SW 1271 (cell line): ENCODE measurements around the gene PEX6.
"Not testable (repeated sequence)": the region's sequence is repeated elsewhere in the genome, so short reads cannot be mapped to it uniquely, and the experiment has no call there.

Experiments used
- DNase-seq, 2 experiments: peaks; one replicate each; lab custom pipeline; 2025; lab: John Stamatoyannopoulos, UW

PEX6 gene

GRCh38 chr6:43001843-43002242 lies 22.9 kb upstream of the PEX6 start:
- DNase-seq: no peak

DNA sequence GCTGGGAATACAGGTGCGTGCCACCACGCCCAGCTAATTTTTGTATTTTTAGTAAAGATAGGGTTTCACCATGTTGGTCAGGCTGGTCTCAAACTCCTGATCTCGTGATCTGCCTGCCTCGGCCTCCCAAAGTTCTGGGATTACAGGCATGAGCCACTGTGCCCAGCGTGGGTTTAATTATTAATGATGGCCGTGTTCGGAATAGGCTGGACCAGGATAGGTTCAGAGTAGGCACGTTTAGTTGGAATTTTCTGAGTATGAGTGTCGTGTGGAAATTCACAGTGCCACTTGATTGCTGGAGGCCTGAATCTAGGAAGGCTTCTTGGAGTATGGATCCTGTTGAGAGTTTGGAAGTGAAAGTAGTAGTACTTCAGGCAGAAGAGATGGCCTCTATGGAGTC lies 19.2 kb upstream of the PEX6 start:
- DNase-seq: not testable (repeated sequence)

DNA sequence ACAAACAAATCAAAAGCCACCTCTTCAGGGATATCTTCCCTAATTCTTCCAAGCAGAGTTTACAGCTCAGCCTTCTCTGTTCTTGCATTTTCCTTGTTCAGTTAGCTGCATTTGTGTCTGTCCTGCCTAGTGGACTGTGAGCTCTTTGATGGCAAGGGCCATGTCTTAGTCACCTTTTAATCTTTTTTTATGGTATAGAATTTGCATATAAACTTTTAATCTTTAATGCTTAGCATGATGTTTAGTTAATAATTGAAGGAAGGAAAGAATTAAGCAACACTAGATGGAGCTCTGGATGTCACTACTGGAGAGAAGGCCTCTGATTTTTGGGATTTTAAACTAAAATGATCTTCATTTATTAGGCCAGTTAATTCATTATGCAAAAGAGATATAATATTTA lies 17.5 kb upstream of the PEX6 start:
- peak in 1 of 2 experiments; percentile 17 for DNase-seq

- DNase-seq: no peak
Measured at GRCh38 chr6:42993445-42993844, 14.5 kb upstream of the PEX6 start.

DNA sequence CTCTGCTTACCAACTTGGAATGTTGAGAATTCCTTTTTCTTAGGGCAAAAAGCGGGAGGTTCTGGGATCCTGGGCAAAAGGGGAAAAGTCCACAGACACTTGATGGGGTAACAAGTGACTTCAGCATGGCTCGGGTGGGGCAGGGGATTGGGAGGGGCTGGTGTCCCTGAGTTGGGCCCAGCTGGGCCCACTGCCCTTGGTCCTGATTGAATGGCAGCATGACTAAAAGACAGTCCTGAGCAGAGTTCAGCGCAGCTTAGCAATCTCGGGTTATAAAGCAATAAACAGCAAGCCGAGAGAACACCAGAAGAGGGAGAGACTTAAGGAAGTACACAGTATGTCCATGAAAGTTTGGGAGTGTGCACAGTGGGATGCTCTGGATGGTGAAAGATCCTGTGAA lies 10.9 kb upstream of the PEX6 start:
- no peak for DNase-seq

DNA sequence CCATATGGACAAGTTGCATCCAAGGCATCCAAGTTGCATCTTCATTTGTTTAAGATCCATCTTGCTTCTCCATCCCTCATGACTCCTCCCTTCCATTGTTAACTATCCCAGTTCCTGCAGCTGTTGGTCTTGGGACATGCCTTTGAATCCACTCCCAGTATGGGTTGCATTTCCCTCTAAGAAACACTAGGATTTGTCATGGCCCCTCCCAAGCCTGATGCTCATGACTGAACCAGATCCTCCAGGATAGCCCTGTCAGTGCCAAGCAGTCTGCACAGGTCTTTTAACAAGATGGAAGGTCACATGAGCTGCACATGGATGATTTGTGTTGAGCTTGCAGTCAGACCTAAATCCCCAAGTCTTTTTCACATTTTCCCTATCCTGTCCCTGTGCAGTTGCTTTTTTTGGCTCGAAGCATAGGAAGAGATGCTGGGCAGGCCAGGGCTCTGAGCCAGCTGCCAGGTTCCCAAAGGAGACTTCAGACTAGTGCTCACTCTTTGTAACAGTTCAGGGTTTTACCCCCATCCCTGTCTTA lies 9.6 kb upstream of the PEX6 start:
- DNase-seq: no peak

GRCh38 chr6:42987533-42988451 lies 8.8 kb upstream of the PEX6 start:
- no peak for DNase-seq

GRCh38 chr6:42984924-42985475 lies 6.0 kb upstream of the PEX6 start:
- no peak for DNase-seq

DNA sequence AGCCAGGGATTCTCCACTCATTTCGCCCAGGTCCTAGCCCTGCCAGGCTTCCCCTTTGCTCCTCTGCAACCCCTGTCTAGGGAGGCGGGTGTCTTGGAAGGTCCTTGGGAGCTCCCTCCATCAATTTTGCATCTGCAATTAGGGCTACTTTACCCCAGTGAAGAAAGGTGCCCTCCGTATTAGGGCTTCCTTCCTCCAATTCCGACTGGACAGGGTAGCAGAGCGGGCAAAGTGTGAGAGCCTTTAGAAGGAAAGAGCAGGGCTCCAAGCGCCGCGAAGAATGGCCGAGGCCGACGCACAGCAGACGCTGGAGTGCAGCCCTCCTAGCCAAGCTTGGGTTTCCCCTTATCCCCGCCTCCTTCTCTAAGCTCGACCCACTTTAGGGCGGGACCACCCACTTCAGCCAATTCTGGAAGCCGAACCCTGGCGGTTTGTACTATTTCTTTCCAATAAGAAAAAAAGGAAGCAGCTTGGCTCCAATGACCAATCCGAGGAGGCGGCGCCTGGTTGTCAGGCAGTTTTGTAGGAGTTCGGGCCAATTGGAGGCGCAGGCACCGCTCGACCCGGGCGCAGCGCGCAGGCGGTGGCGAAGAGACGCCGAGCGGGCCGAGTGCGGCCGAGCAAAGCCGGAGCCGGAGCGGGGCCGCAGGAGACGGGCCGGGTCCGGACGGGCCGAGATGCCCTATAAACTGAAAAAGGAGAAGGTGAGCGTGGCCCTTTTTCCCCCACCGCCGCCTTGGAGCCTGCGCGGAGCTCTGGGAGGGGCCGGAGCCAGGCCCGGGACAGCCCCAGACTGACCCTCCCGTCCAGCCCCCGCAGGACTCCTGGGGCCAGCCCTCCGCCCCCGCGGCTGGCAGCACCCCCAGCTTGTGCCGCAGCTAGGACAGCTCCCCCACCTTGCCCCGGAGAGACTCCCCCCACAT lies 5.3 kb upstream of the PEX6 start, which contains the start of gene PPP2R5D:
Gene PPP2R5D (plus strand): TSS at position 570 of the 923 bp plus-strand sequence. CDS start 108 bp downstream, at position 678.
- DNase-seq: peak; percentile 98 to 99

- DNase-seq: no peak
Measured at GRCh38 chr6:42981836-42982235, 2.9 kb upstream of the PEX6 start.

DNA sequence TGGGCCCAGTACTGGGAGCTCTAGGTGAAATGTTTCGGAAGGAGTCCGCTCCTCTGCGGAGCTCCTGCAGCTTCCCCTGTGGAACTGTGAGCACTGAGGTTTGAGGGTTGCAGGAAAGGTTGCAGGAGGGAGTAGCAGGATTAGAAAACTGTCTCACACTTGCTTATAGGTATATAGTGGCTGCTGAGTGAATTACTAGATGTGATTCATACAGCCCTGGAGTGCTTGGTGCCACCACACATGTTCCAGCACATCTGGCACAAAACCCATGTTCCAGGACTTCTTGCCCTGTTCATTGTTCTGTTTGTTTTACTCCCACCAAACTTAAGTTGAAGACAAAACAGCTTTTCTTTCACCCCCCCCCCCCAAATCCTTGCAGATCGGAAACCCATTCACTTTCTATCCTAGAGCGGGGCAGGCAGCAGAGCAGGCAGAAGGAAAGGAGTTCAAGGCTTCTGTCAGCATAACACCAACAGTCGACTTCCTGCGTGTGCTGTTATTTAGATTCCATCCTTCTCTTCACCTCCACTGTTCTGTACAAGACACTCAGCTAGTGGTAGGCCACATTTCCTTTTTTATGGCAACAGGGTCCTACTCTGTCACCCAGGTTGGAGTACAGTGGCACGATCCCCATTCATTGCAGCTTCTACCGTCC lies 669 bp upstream of the PEX6 start:
- DNase-seq: peak in 1 of 2 experiments; percentile 65

DNA sequence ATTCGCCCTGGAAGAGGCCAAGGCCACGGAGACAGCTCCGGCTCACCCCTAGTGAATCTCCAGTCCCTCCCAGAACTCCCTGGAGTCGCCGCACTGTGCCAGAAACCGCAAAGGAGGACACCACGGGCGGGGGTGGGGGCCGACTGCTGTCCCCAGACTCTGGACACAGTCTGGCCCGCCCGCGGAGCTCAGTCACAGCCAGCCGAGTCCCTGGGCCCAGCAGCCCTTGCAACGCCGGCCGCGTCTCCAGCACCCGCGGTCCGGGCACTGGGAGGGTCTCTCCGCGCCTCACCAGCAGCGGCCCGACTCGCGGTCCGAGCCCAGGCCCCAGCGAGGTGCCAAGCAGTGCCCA lies 518 bp downstream of the PEX6 start:
- no peak for DNase-seq

DNA sequence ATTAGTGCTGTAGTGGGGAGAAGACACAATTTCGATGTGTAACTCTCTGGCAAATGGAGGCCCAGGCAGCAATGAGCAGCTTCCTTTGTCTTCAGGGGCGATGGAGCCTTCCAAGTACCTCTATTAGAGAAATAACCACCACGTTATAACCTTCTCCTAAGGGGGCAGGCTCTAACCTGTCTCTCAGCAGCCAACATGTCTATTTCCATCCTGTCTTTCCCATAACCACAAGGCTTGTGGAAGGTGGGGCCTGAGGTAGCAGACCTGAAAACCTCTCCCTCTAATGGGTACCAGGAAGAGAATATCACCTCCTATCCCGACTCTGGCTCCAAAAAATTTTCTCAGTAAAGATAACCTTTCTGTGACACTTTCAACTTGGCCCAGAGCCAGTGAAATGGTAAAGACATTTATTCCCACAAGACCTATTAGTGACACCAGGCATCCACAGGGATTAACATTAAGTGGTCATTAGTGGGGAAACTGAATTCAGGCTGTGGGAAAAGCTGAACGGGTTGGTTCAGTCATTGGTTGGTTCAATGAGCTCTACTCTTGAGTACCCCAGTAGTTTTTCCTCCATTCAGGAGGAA lies 4.0 kb downstream of the PEX6 start:
- no peak for DNase-seq

GRCh38 chr6:42973926-42974325 lies 5.1 kb downstream of the PEX6 start:
- no peak for DNase-seq

- DNase-seq: no peak
Measured at GRCh38 chr6:42971746-42972327, 7.1 kb downstream of the PEX6 start.

DNA sequence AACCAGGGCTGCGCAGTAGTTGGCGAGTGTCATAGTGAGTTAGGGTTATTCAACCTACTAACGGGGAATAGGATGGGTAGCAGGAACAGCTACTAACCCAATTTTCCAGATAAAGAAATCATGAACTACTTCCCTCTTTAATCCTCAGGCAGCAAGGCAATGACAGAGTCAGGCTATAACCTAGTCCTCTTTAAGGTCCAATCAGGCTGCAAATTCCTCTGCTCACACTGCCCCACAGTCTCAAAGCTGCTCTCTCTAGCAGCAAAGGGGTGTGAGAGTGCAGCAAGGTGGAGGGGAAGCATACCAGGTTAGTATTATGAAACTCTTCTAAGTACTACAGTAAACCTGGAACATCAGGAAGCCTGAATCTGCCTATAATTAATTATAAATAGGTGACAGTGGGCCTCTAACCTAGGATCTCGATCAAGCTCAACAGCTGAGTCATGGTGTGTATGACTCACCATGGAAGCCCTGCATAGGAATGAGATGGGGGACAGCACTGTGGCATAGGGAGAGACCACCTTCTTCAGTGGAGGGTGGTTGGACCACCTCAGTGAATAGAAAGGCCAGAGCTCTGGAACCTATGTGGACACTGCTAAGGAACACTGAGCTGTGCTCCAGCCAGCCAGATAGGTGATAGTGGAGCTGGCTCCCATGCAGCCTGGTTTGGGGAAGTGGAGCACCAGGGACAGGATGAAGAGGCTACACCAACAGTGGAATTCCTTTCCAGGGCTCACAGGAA lies 7.9 kb downstream of the PEX6 start:
- no peak for DNase-seq

DNA sequence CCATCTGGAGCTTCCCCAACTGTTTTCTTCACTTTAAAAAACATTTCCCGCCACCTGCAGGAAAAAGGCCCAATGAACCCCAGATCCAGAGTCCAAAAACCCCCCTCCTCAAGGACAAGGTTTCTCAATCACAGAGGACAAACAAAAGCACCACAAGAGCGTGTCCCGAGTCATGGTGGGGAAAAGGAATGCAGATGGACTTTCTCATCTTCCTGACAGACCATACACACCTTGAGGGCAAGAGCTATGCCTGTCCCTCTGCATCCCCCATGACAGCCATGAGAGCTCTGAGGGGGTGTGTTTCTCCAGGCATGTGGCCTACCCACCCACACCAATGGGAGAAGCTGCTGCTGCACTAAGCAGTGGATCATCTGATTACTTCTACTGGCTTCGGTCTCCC lies 9.0 kb downstream of the PEX6 start:
- DNase-seq: no peak

DNA sequence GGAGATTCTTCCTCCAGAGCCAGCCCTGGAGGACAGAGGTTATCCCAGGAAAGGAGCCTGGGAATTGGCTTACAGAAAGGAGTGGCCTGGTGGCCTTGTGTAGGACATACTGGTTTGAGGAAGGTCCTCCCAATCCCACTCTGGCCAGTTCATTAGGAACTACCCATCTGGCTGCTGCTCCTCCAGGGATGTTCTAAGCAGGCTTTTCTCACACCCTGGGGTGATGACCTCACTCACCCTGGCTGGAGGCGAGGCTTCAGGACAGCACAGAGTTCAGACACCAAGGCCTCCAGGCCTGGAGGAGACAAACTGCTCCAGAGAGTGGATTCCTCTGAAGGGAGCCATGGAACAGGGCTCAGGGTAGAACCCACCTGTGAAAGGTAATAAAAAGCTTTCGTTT lies 9.6 kb downstream of the PEX6 start:
- no peak for DNase-seq

DNA sequence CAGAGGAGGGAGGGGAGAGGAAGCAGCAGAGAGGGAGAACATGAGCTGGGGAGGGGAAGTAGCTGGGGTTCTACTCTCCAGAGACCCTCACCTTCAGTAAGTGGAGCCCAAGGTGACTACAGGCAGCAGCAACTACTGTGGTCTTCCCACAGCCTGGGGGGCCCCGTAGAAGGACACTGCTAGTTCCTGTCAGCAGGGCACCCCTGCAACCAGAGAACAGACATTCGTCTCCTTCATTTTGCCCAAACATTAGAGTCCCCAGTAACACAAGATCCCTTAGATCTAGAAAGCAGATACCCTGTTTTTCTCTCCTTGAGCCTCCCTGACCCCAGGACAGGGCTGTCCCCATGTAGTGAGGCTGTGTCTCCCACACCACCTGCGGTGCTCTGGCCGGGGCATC lies 10.2 kb downstream of the PEX6 start:
- no peak for DNase-seq

- DNase-seq: no peak
Measured at GRCh38 chr6:42968126-42968701, 10.8 kb downstream of the PEX6 start.
